HG02623 (cell line): ENCODE measurements around the gene FRMPD2.
"Not testable (repeated sequence)": the region's sequence is repeated elsewhere in the genome, so short reads cannot be mapped to it uniquely, and the experiment has no call there.

ENCODE experiments used
- ATAC-seq: cut with Tn5 transposase; IDR thresholded peaks from one replicate; pipeline ENCODE4 v1.9.1; 2021; ENCODE audit warnings: moderate library complexity; ENCODE audit not compliant: unreplicated experiment

Gene FRMPD2

GRCh38 chr10:48237259-48238250, 36.9 kb downstream of the FRMPD2 start:
- no peak for ATAC-seq

GRCh38 chr10:48236199-48236621, 38.3 kb downstream of the FRMPD2 start:
- ATAC-seq = no peak

- ATAC-seq = no peak
These were observed 39.0 kb downstream of the FRMPD2 start for GRCh38 chr10:48235501-48235900.

GRCh38 chr10:48234787-48235186, 39.7 kb downstream of the FRMPD2 start:
- ATAC-seq = no peak

- no peak for ATAC-seq
These were observed 40.2 kb downstream of the FRMPD2 start for GRCh38 chr10:48234295-48234694.

- no peak for ATAC-seq
These were observed 40.9 kb downstream of the FRMPD2 start for GRCh38 chr10:48233559-48234005.

- no peak for ATAC-seq
These were observed 41.6 kb downstream of the FRMPD2 start for GRCh38 chr10:48232717-48233447.

- ATAC-seq = peak; percentile 69
These were observed 42.7 kb downstream of the FRMPD2 start for GRCh38 chr10:48231699-48232315.

- ATAC-seq = no peak
These were observed 43.3 kb downstream of the FRMPD2 start for GRCh38 chr10:48231178-48231577.

GRCh38 chr10:48227213-48227612, 47.3 kb downstream of the FRMPD2 start:
- ATAC-seq = no peak

GRCh38 chr10:48224979-48225560, 49.4 kb downstream of the FRMPD2 start:
- ATAC-seq = no peak

- no peak for ATAC-seq
These were observed 50.2 kb downstream of the FRMPD2 start for GRCh38 chr10:48224296-48224695.

GRCh38 chr10:48221814-48222213, 52.7 kb downstream of the FRMPD2 start:
- no peak for ATAC-seq

- ATAC-seq = not testable (repeated sequence)
These were observed 53.5 kb downstream of the FRMPD2 start for GRCh38 chr10:48221031-48221430.

- ATAC-seq = no peak
These were observed 55.3 kb downstream of the FRMPD2 start for GRCh38 chr10:48219194-48219593.

GRCh38 chr10:48216744-48217143, 57.8 kb downstream of the FRMPD2 start:
- no peak for ATAC-seq

GRCh38 chr10:48216204-48216505, 58.3 kb downstream of the FRMPD2 start:
- ATAC-seq = no peak

- ATAC-seq = no peak
These were observed 58.9 kb downstream of the FRMPD2 start for GRCh38 chr10:48215486-48216203.

- no peak for ATAC-seq
These were observed 59.6 kb downstream of the FRMPD2 start for GRCh38 chr10:48214716-48215485.

- no peak for ATAC-seq
These were observed 61.4 kb downstream of the FRMPD2 start for GRCh38 chr10:48213047-48213446.
